Nephron (organoid): Measurements from ENCODE around the gene CRABP1.
A peak's percentile ranks its signal among the peaks of the same experiment; 100 is the strongest.

Source experiments
- H3K27ac Mint-ChIP-seq, 3 experiments: 2 replicates each; pipeline ENCODE4 v1.8.0; 2020; ENCODE audit warnings: mixed read lengths in 3 of 3, mild to moderate bottlenecking in 2 of 3, moderate library complexity in 1 of 3
- H3K27me3 Mint-ChIP-seq: 2 replicates; pipeline ENCODE4 v1.8.0; 2021; ENCODE audit warnings: low read depth, mild to moderate bottlenecking, moderate library complexity, mixed read lengths
- H3K36me3 Mint-ChIP-seq: 2 replicates; pipeline ENCODE4 v1.8.0; 2020; ENCODE audit warnings: low read depth, mixed read lengths
- H3K4me1 Mint-ChIP-seq: 2 replicates; pipeline ENCODE4 v1.8.0; 2020; ENCODE audit warnings: mixed read lengths
- H3K4me3 Mint-ChIP-seq, 3 experiments: 2 replicates each; pipeline ENCODE4 v1.8.0; 2020; ENCODE audit warnings: mild to moderate bottlenecking in 3 of 3, mixed read lengths in 3 of 3, moderate library complexity in 2 of 3
- H3K9me3 Mint-ChIP-seq: 2 replicates; pipeline ENCODE4 v1.8.0; 2020; ENCODE audit warnings: mixed read lengths
- CTCF ChIP-seq, 3 experiments: fragments of 200-600 bp; sonication (generic); IDR thresholded peaks; one replicate each; pipeline ENCODE4 v1.5.0; 2021; ENCODE audit warnings: antibody characterized with exemption in 3 of 3; ENCODE audit not compliant: unreplicated experiment in 3 of 3

CRABP1 gene

GRCh38 chr15:78314181-78314581, 26.0 kb upstream of the CRABP1 start:
- Mint-ChIP-seq H3K36me3 (no peaks in the 10 kb centered on the region), H3K27me3 (peaks cover 44% of the 10 kb centered on the region), H3K9me3 (no peaks in the 10 kb centered on the region), H3K4me1 (peaks cover 27% of the 10 kb centered on the region), H3K27ac (no peak overlapping the region), H3K4me3 (no peak overlapping the region)
- TF ChIP-seq CTCF (IDR thresholded peaks at IDR 0.05; ENCODE audit: unreplicated experiment in 3 of 3): no peak

GRCh38 chr15:78315686-78316282, 24.4 kb upstream of the CRABP1 start:
- TF ChIP-seq CTCF (IDR thresholded peaks at IDR 0.05; ENCODE audit: unreplicated experiment in 3 of 3): peak; percentile 16 to 31 (median 17)
- Mint-ChIP-seq H3K36me3 (no peaks in the 10 kb centered on the region), H3K9me3 (no peaks in the 10 kb centered on the region), H3K27ac (peak overlapping the region; percentile 68 to 87 (median 79)), H3K4me1 (peaks cover 31% of the 10 kb centered on the region), H3K27me3 (peaks cover 51% of the 10 kb centered on the region), H3K4me3 (no peak overlapping the region)

GRCh38 chr15:78316283-78317083, 23.7 kb upstream of the CRABP1 start:
- Mint-ChIP-seq H3K4me3 (no peak overlapping the region), H3K27me3 (peaks cover 45% of the 10 kb centered on the region), H3K36me3 (no peaks in the 10 kb centered on the region), H3K4me1 (peaks cover 36% of the 10 kb centered on the region), H3K9me3 (no peaks in the 10 kb centered on the region), H3K27ac (peak overlapping the region; percentile 68 to 87 (median 79))
- no peak for TF ChIP-seq CTCF (IDR thresholded peaks at IDR 0.05; ENCODE audit: unreplicated experiment in 3 of 3)

GRCh38 chr15:78317145-78317836, 22.9 kb upstream of the CRABP1 start:
- Mint-ChIP-seq H3K9me3 (no peaks in the 10 kb centered on the region), H3K27me3 (peaks cover 44% of the 10 kb centered on the region), H3K27ac (peak overlapping the region; percentile 68 to 79 (median 76))

GRCh38 chr15:78319588-78319987, 20.6 kb upstream of the CRABP1 start:
- Mint-ChIP-seq H3K4me1 (peaks cover 57% of the 10 kb centered on the region), H3K36me3 (no peaks in the 10 kb centered on the region), H3K27ac (peak overlapping the region in 1 of 3 experiments; percentile 42), H3K27me3 (peaks cover 41% of the 10 kb centered on the region), H3K4me3 (no peak overlapping the region), H3K9me3 (no peaks in the 10 kb centered on the region)
- no peak for TF ChIP-seq CTCF (IDR thresholded peaks at IDR 0.05; ENCODE audit: unreplicated experiment in 3 of 3)

More at GRCh38 chr15:78317145-78317836, 22.9 kb upstream of the CRABP1 start:
- Mint-ChIP-seq H3K4me3 (no peak overlapping the region), H3K4me1 (peaks cover 43% of the 10 kb centered on the region), H3K36me3 (no peaks in the 10 kb centered on the region)
- no peak for TF ChIP-seq CTCF (IDR thresholded peaks at IDR 0.05; ENCODE audit: unreplicated experiment in 3 of 3)
